GM12872 (cell line): ENCODE results near the gene SF3B6.

Experiments
- TF ChIP-seq, protein P1 (sequence below): IDR thresholded peaks from 3 replicates; pipeline ENCODE4 v1.5.1; 2011; ENCODE audit warnings: low read depth, mild to moderate bottlenecking, low read length, moderate library complexity; ENCODE audit not compliant: insufficient read depth

SF3B6 gene

DNA sequence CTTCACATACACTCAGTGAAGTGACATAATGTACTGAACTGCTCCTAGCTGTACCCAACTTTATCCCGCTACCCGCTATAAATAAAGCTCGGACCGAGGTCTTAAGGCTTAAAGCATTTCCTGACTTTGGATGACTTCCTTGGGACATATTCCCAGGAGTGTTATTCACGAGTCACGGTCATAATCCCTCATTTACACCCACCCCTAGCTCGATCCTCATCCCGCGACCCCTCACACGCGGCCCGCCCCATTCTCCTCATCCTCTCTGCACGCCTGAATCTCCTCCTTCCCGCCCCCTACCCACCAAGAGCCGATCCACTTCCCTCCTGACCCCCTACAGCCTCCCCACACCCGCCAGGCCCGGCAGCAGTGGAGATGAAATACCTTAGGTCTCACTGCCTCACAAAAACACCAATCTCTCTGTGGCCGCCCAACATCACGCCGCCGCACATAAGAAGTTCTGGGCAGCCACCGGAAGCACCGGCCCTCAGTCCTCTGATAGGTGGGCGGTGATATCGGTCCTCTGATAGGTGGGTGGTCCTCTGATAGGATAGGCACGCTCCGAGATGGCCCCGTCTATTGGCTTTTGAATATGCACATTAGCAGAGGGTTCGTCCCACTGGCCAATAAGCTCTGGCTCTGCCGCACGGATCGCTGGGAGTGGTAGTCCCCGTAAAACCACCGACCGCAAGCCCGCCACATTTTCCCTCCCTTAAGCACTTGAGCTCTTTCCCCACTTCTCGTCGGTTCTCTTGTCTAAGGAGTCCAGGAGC, 29.0 kb downstream of the SF3B6 start, which contains the start of gene WDCP:
Gene WDCP (minus strand): TSS at position 462 of the 773 bp plus-strand sequence. CDS start 7,897 bp downstream, outside the sequence.
- TF ChIP-seq, protein P1, sequence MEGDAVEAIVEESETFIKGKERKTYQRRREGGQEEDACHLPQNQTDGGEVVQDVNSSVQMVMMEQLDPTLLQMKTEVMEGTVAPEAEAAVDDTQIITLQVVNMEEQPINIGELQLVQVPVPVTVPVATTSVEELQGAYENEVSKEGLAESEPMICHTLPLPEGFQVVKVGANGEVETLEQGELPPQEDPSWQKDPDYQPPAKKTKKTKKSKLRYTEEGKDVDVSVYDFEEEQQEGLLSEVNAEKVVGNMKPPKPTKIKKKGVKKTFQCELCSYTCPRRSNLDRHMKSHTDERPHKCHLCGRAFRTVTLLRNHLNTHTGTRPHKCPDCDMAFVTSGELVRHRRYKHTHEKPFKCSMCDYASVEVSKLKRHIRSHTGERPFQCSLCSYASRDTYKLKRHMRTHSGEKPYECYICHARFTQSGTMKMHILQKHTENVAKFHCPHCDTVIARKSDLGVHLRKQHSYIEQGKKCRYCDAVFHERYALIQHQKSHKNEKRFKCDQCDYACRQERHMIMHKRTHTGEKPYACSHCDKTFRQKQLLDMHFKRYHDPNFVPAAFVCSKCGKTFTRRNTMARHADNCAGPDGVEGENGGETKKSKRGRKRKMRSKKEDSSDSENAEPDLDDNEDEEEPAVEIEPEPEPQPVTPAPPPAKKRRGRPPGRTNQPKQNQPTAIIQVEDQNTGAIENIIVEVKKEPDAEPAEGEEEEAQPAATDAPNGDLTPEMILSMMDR: no peak

DNA sequence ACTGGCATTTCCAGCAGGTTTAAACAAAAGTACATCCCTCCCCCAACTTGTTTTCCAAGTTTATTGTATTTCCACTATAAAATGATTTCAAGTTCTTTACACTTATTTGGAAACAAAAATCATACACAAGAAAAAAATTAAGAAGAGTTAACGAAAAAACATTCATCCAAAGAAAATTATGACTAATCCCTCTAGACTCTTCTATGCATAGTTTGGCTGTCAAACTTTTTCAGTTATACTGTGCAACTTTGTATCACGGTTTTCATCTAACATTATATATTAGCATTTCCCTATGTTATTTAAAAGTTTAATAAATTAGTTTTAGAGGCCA, 29.6 kb downstream of the SF3B6 start:
- TF ChIP-seq, protein P1: no peak

DNA sequence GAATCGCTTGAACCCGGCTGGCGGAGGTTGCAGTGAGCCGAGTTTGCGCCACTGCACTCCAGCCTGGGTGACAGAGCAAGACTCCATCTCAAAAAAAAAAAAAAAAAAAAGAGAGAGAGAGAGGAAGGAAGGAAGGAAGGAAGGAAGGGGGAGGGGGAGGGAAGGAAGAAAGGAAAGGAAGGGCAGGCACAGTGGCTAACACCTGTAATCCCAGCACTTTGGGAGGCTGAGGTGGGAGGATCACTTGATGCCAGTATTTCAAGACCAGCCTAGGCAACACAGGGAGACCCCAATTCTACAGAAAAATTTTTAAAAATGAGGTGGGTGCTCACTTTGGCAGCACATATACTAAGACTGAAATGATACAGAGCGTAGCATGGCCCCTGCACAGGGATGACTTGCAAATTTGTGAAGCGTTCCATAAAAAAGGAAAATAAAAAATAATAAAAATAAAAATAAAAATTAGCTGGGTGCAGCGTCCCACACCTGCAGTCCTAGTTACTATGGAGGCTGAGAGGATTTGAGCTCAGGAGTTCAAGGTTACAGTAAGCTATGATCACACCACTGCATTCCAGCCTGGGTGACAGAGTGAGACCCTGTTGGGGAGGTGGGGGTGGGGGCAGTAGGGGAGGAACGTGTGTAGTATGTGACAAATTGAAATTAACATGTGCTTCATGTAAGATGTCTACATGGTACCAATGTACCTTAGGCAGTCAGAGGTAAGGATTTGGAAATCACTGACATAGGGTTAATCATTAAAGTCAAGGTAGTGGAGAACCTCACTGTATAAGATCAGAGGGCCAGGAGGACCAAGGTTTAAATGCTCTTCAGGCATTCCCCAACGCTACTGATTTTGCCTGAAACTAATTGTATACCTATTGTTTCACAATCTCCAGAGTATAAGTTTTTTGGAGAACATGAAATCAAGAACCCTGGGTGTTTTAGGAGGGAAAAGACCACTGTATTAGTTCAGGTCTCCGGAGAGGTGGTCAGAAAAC, 30.3 kb downstream of the SF3B6 start:
- TF ChIP-seq, protein P1: no peak

DNA sequence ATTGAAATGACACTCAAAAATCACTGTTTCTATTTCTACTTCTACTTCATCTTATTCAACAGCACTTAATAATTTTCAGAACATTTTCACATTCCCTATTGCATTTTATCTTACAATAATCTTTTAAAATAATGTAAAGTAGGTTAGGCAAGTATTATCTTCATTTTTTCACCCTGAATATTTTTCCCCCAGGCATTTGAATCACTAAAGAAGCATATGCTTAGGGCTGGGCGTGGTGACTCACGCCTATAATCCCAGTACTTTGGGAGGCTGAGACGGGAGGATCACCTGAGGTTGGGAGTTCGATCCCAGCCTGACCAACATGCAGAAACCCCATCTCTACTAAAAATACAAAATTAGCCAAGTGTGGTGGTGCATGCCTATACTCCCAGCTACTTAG, 35.6 kb downstream of the SF3B6 start:
- TF ChIP-seq, protein P1: no peak

DNA sequence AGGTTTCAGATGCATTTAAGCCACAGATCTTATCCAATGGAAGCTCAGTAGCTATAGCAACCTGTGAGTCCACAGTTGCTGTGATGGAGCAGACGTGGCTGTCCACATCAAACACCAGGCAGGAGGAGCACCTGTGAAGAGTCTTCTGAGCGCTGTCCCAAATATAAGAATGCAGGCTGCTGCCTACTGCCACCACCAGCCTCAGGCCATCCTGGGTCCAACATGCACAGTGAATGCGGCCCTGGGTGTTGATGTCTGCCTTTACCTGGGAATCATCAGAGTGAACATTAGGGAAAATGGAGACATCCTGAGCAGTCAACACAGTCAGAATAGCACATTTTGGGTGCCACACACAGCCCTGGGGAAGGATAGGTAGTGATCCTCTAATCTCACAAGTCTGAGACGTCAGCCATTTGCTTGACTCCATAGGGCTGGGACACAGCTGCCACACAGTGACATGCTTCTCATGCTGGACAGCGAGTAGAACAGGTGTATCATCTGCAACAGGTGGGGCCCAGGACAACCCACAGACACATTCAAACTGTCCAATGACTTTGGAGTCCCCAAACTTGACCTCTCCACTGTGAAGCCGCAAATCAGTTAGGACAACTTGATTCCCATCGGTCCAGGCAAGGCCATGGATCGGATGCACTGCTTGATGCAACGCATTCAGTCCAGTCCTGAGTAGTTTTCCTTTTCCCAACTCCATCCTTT, 37.2 kb downstream of the SF3B6 start:
- TF ChIP-seq, protein P1: no peak

DNA sequence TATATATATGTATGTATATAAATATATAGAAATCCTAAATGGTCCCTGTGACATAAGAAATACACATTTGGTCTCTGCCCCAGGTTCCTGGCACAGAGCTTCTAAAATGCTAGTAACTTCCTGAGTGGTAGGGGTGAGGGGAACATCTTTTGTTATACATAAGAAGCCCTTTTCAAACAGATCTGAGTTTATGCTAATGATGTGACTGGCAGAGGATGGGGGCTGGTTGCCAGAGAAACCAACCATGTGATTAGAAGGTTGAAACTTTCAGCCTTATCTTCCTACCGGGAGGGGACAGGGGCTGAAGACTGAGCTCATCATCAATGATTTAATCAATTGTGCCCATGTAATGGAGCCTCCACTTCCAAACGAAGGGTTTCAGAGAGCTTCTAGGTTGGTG, 49.9 kb downstream of the SF3B6 start:
- TF ChIP-seq, protein P1: no peak
